Neural progenitor cell (in vitro differentiated cells): Measurements from ENCODE around the gene RASGRF2.

Experiments
- EZH2 ChIP-seq: fragments of 200-600 bp; sonication (generic); IDR thresholded peaks from 2 replicates; pipeline ENCODE4 v1.6.1; 2017; ENCODE audit warnings: antibody characterized with exemption, mild to moderate bottlenecking, moderate library complexity
- TF ChIP-seq, protein P1 (sequence below): fragments of 200-600 bp; sonication (generic); IDR thresholded peaks from 2 replicates; pipeline ENCODE4 v1.5.1; 2017; ENCODE audit warnings: antibody characterized with exemption, mild to moderate bottlenecking

GRCh38 chr5:80995908-80996307 is 35.7 kb downstream of the RASGRF2 start:
- no peak for TF ChIP-seq EZH2
- TF ChIP-seq, protein P1, sequence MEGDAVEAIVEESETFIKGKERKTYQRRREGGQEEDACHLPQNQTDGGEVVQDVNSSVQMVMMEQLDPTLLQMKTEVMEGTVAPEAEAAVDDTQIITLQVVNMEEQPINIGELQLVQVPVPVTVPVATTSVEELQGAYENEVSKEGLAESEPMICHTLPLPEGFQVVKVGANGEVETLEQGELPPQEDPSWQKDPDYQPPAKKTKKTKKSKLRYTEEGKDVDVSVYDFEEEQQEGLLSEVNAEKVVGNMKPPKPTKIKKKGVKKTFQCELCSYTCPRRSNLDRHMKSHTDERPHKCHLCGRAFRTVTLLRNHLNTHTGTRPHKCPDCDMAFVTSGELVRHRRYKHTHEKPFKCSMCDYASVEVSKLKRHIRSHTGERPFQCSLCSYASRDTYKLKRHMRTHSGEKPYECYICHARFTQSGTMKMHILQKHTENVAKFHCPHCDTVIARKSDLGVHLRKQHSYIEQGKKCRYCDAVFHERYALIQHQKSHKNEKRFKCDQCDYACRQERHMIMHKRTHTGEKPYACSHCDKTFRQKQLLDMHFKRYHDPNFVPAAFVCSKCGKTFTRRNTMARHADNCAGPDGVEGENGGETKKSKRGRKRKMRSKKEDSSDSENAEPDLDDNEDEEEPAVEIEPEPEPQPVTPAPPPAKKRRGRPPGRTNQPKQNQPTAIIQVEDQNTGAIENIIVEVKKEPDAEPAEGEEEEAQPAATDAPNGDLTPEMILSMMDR, result no peak
